ENCODE data around the gene PARP1. TPM values are rescaled to one million over a fixed set of nuclear protein-coding genes. Genes with fewer than 3 reads are reported as not detected.

The PARP1 gene
- total RNA-seq, 1 donor from 2014 or later, result 18.4 TPM

DNA sequence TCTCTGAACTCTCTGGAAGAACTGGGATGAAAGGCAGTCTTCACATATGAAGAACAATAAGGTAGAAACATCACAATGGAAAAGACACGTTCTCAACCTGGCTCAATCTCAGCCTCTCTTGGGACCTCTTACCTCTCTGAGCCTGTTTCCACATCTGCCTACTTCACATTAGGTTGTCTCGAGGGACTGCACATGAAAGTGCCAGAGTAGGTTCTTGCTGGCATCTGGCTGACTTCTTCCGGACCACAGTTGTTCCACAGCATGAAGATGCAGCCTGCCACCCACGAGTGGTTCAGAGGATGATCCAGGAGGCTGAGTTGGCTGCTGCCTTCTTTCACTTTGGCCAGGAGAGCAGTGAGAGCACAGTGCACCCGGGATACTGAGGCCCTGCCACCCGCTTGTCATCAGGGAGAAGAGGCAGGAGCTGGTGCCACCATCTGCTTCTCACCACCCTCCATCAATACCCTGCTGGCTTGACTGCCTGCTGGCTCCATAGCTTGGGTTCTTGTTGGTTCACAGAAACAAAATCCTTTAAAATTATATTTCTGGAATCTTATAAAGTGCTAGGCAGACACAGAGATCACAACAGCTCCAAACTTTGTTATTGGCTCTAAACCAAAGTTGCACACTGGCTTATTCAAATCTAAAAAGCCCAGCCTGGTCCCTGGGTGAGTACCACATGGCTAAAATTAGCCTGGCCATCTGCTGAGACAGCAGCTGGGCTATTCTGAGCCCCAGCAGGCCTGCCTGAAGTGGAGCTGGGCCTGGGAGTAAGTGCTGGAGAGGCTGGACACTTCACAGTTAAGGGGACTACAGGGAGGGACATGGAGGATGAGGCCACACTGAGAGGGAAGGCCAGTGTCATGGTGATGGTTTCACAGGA lies 52.0 kb downstream of the PARP1 start:
- Histone ChIP-seq H3K27me3 (ENCODE audit: control insufficient read depth, insufficient read depth, low read length) (no peaks in the 10 kb centered on the region), H3K4me3 (ENCODE audit: low read depth, low read length) (no peak overlapping the region), H3K36me3 (ENCODE audit: control insufficient read depth, insufficient read depth, low read length) (no peaks in the 10 kb centered on the region)
- no peak for TF ChIP-seq CTCF (IDR thresholded peaks at IDR 0.05; ENCODE audit: insufficient read depth, low read length, severe bottlenecking)
- DNase-seq (ENCODE audit: low read depth) (no peak), FAIRE-seq (no peak)

DNA sequence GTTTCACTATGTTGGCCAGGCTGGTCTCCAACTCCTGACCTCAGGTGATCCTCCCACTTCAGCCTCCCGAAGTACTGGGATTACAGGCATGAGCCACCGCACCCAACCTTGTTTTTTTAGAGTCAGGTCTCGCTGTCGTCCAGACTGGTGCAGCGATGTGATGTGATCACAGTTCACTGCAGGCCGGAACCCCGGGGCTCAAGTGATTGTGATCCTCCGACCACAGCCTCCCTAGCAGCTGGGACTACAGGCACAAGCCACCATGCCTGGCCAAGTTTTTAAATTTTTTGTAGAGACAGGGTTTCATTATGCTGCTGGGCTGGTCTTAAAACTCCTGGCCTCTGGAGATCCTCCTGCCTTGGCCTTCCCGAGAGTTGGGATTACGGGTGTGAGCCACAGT lies 52.9 kb downstream of the PARP1 start:
- no peak overlapping the region for H3K4me3 ChIP-seq (ENCODE audit: low read depth, low read length)

GRCh38 chr1:226353698-226354525 lies 54.0 kb downstream of the PARP1 start:
- DNase-seq (ENCODE audit: low read depth) (no peak), FAIRE-seq (no peak)
- H3K4me3 ChIP-seq (ENCODE audit: low read depth, low read length), result no peak overlapping the region
- no peaks in the 10 kb centered on the region for H3K36me3 ChIP-seq (ENCODE audit: control insufficient read depth, insufficient read depth, low read length)
- no peaks in the 10 kb centered on the region for H3K27me3 ChIP-seq (ENCODE audit: control insufficient read depth, insufficient read depth, low read length)
- TF ChIP-seq CTCF (IDR thresholded peaks at IDR 0.05; ENCODE audit: insufficient read depth, low read length, severe bottlenecking), result no peak

More for the DNA sequence above, 52.9 kb downstream of the PARP1 start:
- Histone ChIP-seq H3K27me3 (ENCODE audit: control insufficient read depth, insufficient read depth, low read length) (no peaks in the 10 kb centered on the region), H3K36me3 (ENCODE audit: control insufficient read depth, insufficient read depth, low read length) (no peaks in the 10 kb centered on the region)
- FAIRE-seq (no peak), DNase-seq (ENCODE audit: low read depth) (no peak)
- no peak for TF ChIP-seq CTCF (IDR thresholded peaks at IDR 0.05; ENCODE audit: insufficient read depth, low read length, severe bottlenecking)

GRCh38 chr1:226351709-226352108 lies 56.2 kb downstream of the PARP1 start:
- Histone ChIP-seq H3K27me3 (ENCODE audit: control insufficient read depth, insufficient read depth, low read length) (no peaks in the 10 kb centered on the region), H3K4me3 (ENCODE audit: low read depth, low read length) (no peak overlapping the region), H3K36me3 (ENCODE audit: control insufficient read depth, insufficient read depth, low read length) (no peaks in the 10 kb centered on the region)
- DNase-seq (ENCODE audit: low read depth) (no peak), FAIRE-seq (no peak)
- no peak for TF ChIP-seq CTCF (IDR thresholded peaks at IDR 0.05; ENCODE audit: insufficient read depth, low read length, severe bottlenecking)

DNA sequence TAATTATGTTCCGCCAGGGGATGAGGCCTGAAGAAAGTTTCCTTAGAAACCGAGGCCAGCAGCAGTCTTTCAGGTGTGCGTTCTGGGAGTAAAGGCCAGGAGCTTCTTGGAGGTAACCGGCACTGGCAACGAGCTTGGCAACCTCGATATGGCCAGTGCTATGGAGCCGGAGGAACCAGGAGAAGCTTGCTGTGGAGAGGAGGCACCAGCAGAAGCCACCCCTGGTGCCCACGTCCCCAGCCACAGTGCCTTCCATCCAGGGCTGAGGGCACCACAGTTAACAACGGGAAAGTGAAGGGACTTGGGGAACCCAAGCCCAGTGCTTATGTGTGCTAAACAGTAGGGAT lies 57.4 kb downstream of the PARP1 start:
- H3K27me3 ChIP-seq (ENCODE audit: control insufficient read depth, insufficient read depth, low read length), result no peaks in the 10 kb centered on the region
- no peak overlapping the region for H3K4me3 ChIP-seq (ENCODE audit: low read depth, low read length)
- no peaks in the 10 kb centered on the region for H3K36me3 ChIP-seq (ENCODE audit: control insufficient read depth, insufficient read depth, low read length)
- DNase-seq (ENCODE audit: low read depth), result no peak
- no peak for TF ChIP-seq CTCF (IDR thresholded peaks at IDR 0.05; ENCODE audit: insufficient read depth, low read length, severe bottlenecking)
- FAIRE-seq, result no peak

Data from bronchial epithelial cell (primary cell).